GM18873 (cell line): Measurements from ENCODE around the gene TSC22D1.
"Not testable (repeated sequence)": the region's sequence is repeated elsewhere in the genome, so short reads cannot be mapped to it uniquely, and the experiment has no call there.

Experiments used
- ATAC-seq: cut with Tn5 transposase; IDR thresholded peaks from one replicate; pipeline ENCODE4 v1.9.1; 2021; ENCODE audit warnings: mild to moderate bottlenecking, moderate library complexity, moderate number of reproducible peaks; ENCODE audit not compliant: unreplicated experiment, low FRiP score

TSC22D1 gene

DNA sequence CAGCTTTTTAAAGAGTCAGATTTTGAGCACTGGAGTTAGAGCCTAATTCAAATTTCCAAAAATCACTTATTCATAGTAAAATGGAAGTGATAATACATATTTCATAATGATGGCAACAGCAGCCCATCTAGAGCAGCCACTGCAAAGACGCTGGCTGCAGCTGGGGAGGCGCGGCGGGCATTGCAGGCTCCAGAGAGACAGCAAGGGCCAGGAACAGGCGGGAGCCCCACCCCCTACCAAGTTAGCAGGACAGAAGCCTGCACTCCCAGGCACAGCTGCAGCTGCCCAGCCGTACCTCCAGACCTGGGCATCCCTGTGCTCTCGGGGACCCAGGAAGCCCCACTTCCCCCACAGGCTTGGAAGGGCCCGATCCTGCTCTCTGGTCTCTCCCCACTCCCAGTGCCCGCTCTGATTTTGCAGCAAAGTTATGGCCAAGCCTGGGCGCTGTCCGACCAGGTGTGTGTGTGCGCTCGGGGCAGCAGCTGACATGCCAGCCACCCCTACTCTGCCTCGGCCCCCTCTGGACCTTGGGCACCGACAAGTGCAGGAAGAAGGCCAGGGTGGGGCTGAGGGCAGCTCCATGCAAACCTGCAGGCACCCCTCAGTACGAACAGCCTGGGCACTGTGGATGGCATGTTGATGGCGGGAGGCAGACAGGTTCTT, 117.7 kb downstream of the TSC22D1 start:
- ATAC-seq, result no peak

DNA sequence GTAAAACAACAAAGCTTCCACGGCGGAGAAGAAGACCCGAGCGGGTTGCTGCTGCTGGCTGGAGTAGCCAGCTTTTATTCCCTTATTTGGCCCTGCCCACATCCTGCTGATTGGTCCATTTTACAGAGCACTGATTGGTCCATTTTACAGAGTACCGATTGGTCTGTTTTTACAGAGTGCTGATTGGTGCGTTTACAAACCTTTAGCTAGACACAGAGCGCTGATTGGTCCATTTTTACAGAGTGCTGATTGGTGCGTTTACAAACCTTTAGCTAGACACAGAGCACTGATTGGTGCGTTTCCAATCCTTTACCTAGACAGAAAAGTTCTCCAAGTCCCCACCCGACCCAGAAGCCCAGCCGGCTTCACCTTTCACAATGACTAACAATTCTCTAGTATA, 119.9 kb downstream of the TSC22D1 start:
- ATAC-seq, result not testable (repeated sequence)

GRCh38 chr13:44455769-44456168, 120.4 kb downstream of the TSC22D1 start:
- no peak for ATAC-seq

DNA sequence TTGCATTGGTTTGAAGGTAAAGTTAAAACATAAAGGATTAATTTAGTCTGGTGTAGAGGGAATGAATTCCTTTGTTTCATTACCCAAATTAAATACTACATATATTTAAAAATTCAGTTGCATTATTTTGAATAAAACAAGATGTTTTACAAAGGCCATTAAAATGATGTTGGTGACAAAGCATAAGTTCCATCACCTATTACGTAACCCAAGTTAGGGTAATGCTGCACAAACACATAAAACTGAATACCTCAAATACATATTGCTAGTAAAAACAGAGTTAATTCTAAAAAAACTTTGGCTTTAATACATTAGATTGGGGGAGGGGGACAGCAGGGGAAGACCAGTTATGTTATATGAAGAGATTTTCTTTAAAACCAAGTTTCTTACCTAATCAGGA, 122.2 kb downstream of the TSC22D1 start:
- no peak for ATAC-seq

- ATAC-seq, result no peak
These were observed 123.1 kb downstream of the TSC22D1 start for GRCh38 chr13:44453069-44453468.

DNA sequence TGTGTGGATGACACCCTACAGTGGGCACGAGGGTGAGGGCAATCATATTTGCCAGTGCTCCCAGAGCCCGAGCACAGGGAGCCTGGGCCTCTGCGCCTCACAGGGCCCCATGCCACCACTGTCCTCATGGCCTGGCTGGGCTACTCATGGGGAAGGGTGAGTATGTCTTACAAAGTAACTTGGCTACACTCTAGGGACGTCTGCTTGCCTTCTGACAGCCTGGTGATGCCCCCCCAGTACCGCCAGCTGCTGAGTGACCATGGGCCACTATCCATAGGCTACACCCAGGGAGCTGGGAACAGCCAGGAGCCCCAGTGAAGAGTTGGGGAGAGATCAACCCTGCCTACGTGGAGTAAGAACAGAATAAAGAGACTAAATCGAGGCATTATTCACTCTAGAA, 123.7 kb downstream of the TSC22D1 start:
- ATAC-seq, result no peak

- no peak for ATAC-seq
These were observed 124.5 kb downstream of the TSC22D1 start for GRCh38 chr13:44451651-44452050.

DNA sequence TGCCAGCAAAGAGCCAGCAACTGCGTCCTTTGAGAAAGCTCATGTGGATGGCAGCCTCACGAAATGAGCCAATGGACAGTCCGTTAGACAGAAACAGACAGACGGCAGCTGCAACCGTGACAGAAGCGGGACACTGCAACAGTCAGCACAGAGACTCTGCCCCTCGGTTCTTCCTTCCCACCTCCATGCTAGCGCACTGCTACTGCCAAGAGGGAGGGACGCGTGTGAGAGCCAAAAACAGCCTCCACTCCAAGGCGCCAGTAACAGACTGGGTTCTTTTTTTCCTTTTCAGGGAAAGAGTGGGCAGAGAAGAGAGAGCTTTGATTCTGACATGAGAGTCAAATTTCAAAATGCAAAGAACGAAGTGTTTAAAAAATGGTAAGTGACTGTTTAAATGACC, 125.0 kb downstream of the TSC22D1 start:
- no peak for ATAC-seq

DNA sequence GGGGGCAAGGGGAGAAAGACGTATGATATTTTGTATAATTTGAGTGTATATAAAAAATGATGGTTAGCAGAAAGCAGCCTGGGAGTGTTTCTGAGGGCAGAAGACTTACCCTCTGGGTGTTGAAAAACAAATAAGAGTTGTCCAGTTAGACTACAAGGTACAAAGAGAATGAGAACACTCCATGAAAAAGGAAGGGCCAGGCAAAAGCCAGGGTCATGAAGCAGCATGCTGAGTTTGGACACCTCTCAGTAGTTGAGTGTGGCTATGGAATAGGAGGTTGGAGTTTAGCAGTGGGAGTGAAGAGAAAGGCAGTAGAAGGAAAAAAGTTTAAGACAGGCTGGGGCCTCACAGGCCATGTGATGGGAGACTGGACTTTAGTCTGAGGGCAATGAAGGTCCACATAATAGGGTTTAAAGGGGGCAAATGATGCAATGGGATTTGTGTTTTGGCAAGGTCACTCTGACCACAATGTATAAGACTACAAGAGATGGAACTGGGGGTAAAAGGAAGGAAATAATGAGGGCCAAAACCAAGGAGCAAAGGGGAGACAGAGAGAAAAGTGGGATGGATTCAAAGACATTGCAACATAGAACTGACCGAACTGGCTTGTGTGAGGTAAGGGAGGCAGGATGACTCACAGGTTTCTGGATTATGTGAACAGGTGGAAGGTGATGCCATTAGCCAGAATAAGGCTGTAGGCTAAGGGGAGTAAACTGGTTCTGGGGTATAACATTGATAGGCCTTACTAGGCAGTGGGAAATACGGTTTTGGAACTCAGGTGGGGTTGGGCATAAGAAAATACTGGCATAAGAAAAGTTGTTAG, 125.9 kb downstream of the TSC22D1 start:
- no peak for ATAC-seq

DNA sequence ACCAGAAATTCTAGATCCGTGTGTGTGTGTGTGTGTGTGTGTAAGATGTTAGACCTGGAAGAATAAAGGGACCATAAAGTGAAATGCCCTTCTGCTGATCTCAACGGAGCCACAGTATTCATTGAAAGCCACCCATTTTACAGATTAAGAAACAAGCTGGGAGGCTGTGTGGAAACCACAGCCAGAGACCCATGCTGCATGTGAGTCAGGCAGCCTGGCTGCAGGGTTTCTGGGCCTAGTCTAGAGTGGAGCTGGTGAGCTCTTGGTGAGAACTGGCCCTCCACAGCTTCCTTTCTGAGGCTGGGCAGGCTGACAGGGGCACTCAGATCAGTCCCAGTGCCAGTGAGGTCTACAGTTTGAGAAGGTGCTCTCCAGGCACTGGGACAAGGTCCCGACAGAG, 127.3 kb downstream of the TSC22D1 start:
- ATAC-seq, result no peak

GRCh38 chr13:44448373-44448772, 127.8 kb downstream of the TSC22D1 start:
- ATAC-seq, result no peak

DNA sequence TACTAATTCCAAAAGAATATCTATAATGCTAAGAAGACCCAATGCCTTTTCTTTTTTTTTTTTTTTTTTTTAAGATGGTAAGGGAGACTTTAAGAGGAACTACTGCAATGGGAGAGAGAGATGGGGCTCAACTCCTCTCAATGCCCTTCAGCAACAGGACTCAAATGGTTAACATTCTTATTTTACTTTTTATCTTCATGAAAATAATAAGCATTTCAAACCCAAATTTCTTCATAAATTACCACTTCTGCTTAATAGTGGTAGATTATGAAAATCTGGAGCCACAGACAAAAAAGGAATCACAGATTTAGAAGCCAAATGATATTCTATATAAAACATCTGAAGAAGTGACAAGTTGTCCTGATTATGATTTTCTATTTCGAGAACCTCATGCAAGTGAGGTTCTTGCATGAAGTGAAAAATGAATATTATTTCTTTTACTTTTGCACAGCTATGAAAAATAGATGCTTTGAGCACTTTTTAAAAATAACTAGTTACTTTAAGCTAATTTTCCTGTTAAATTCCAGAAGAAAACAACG, 128.3 kb downstream of the TSC22D1 start:
- ATAC-seq, result no peak

GRCh38 chr13:44440046-44440608, 136.0 kb downstream of the TSC22D1 start:
- ATAC-seq, result no peak

DNA sequence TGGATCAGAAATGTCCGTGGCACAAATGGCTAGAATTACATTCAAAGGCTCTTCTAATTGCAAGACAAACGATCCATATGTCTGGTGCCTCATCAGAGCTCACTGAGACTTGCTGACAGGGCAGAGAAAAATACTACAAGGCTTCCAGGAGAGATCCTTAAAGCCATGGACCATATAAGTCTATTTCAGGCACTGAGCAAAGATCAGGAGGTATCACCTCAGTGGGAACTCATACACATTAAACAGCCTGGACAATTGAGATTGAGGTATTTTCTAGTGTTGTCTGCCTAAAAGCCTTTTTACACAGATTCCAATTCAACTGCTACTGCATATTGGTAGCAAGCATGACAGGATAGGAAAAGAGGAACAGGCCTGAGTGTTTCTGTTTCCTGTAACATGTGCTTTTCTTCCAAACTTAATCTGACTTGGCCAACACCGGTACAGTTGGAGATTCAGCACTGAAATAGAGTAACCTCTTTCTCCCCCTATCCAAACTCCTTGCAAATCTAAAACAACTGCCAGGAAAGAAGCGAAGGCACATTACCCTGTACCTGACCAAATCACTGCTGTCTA, 136.6 kb downstream of the TSC22D1 start:
- ATAC-seq, result no peak

DNA sequence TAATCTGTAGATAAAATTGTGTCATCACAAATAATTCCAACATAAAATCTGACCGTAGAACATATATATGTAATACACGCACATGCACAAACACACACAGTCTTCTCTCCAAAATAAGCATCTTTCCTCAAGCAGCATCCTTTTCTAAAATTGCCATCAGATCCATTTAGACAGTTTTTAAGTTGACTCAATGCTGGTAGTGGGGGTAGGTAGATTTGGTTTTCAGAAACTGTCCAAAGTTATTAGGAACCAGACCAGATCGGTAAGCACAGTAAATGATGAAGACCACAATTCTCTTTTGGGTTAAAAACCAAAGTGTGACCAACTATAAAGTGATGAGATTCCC, 137.9 kb downstream of the TSC22D1 start:
- no peak for ATAC-seq

- no peak for ATAC-seq
These were observed 138.5 kb downstream of the TSC22D1 start for GRCh38 chr13:44437356-44438233.

- no peak for ATAC-seq
These were observed 139.4 kb downstream of the TSC22D1 start for GRCh38 chr13:44436589-44437337.

GRCh38 chr13:44435919-44436510, 140.1 kb downstream of the TSC22D1 start:
- ATAC-seq, result no peak
